K562 (cell line): ENCODE data around the gene CHURC1. TPM values are rescaled to one million over a fixed set of nuclear protein-coding genes. Genes with fewer than 3 reads are reported as not detected.

Experiments
- CBFA2T2 ChIP-seq: fragments of 450-650 bp; conservative IDR thresholded peaks from 2 replicates; pipeline ENCODE4 v1.6.1; 2017; ENCODE audit warnings: mild to moderate bottlenecking
- CBFA2T3 ChIP-seq: fragments of 450-650 bp; IDR thresholded peaks from 2 replicates; pipeline ENCODE4 v1.6.1; 2017
- CCNT2 ChIP-seq: IDR thresholded peaks from 2 replicates; pipeline ENCODE4 v1.6.1; 2011; ENCODE audit warnings: borderline replicate concordance, low read depth, mild to moderate bottlenecking, moderate library complexity, mixed read lengths, low read length; ENCODE audit not compliant: insufficient read length; ENCODE audit errors: extremely low read depth
- CXXC5 ChIP-seq: fragments of 250-450 bp; sonication (Bioruptor Pico); IDR thresholded peaks from 2 replicates; pipeline ENCODE4 v1.8.0; 2022; ENCODE audit warnings: inconsistent platforms, mild to moderate bottlenecking, moderate library complexity
- DDX20 ChIP-seq: fragments of 450-650 bp; IDR thresholded peaks from 2 replicates; pipeline ENCODE4 v1.6.1; 2016; ENCODE audit warnings: missing genetic modification characterization, low read depth, mild to moderate bottlenecking, missing compliant biosample characterization, moderate library complexity
- ELF1 ChIP-seq: fragments of 200-800 bp; sonication (Bioruptor generic); IDR thresholded peaks from 2 replicates; pipeline ENCODE4 v1.6.1; 2016; ENCODE audit warnings: missing genetic modification characterization, missing compliant biosample characterization
- EP300 ChIP-seq: IDR thresholded peaks from 2 replicates; pipeline ENCODE4 v1.6.1; 2012; ENCODE audit warnings: low read length, improper control_type of control experiment
- JUNB ChIP-seq: fragments of 450-650 bp; formaldehyde crosslinking; conservative IDR thresholded peaks from 2 replicates; pipeline ENCODE4 v1.4.0; 2020; ENCODE audit warnings: mild to moderate bottlenecking
- KLF1 ChIP-seq: fragments of 450-650 bp; IDR thresholded peaks from 2 replicates; pipeline ENCODE4 v1.6.1; 2016; ENCODE audit warnings: missing genetic modification characterization, missing compliant biosample characterization
- KLF6 ChIP-seq: fragments of 250-450 bp; sonication (Bioruptor Pico); IDR thresholded peaks from 2 replicates; pipeline ENCODE4 v1.4.0; 2020; ENCODE audit warnings: mild to moderate bottlenecking, moderate library complexity, borderline replicate concordance
- NCOR1 ChIP-seq: fragments of 450-650 bp; IDR thresholded peaks from 2 replicates; pipeline ENCODE4 v1.6.1; 2016; ENCODE audit warnings: mild to moderate bottlenecking, moderate library complexity
- NFE2 ChIP-seq: IDR thresholded peaks from 2 replicates; pipeline ENCODE4 v1.6.1; 2014; ENCODE audit warnings: antibody characterized with exemption, low read depth
- NFIC ChIP-seq: fragments of 450-650 bp; IDR thresholded peaks from 2 replicates; pipeline ENCODE4 v1.6.1; 2017; ENCODE audit warnings: mild to moderate bottlenecking, inconsistent platforms
- PHF8 ChIP-seq: fragments of 200-600 bp; sonication (generic); IDR thresholded peaks from 2 replicates; pipeline ENCODE4 v1.6.1; 2012; ENCODE audit warnings: mixed run types, mild to moderate bottlenecking, inconsistent platforms, low read length, moderate library complexity, borderline replicate concordance
- RNF2 ChIP-seq: sonication (generic); IDR thresholded peaks from 2 replicates; pipeline ENCODE4 v1.6.1; 2016
- RUNX1 ChIP-seq: sonication (generic); IDR thresholded peaks from 2 replicates; pipeline ENCODE4 v1.6.1; 2016; ENCODE audit warnings: antibody characterized with exemption, low read depth
- SMAD3 ChIP-seq: fragments of 450-650 bp; formaldehyde crosslinking; conservative IDR thresholded peaks from 2 replicates; pipeline ENCODE4 v1.4.0; 2020; ENCODE audit warnings: mild to moderate bottlenecking
- STAT5A ChIP-seq: IDR thresholded peaks from 2 replicates; pipeline ENCODE4 v1.6.1; 2012; ENCODE audit warnings: low read length, inconsistent platforms, borderline replicate concordance
- TAF1 ChIP-seq: IDR thresholded peaks from 2 replicates; pipeline ENCODE4 v1.6.1; 2011; ENCODE audit warnings: mild to moderate bottlenecking, low read length, moderate library complexity; ENCODE audit not compliant: insufficient read depth, control insufficient read depth, severe bottlenecking; ENCODE audit errors: extremely low read depth
- TBP ChIP-seq: optimal IDR thresholded peaks from 2 replicates; pipeline ENCODE3; 2011; ENCODE audit warnings: low read depth, low read length, improper control_type of control experiment
- ZC3H11A ChIP-seq: IDR thresholded peaks from 2 replicates; pipeline ENCODE4 v1.6.1; 2012; ENCODE audit warnings: low read depth, low read length, improper control_type of control experiment
- ZFP30 ChIP-seq: fragments of 250-450 bp; sonication (Bioruptor Pico); IDR thresholded peaks from 2 replicates; pipeline ENCODE4 v1.8.0; 2022; ENCODE audit warnings: moderate library complexity, mild to moderate bottlenecking, inconsistent platforms, borderline replicate concordance
- ZNF212 ChIP-seq: fragments of 450-650 bp; formaldehyde crosslinking; IDR thresholded peaks from 2 replicates; pipeline ENCODE4 v1.4.0; 2020; ENCODE audit warnings: mild to moderate bottlenecking
- ZNF217 ChIP-seq: sonication (generic); formaldehyde crosslinking; IDR thresholded peaks from 2 replicates; pipeline ENCODE4 v1.8.0; 2022; ENCODE audit warnings: mild to moderate bottlenecking, missing genetic modification reagents
- ZNF239 ChIP-seq: fragments of 250-450 bp; sonication (Bioruptor Pico); IDR thresholded peaks from 2 replicates; pipeline ENCODE4 v1.4.0; 2020; ENCODE audit warnings: mild to moderate bottlenecking
- ZNF696 ChIP-seq: fragments of 250-450 bp; sonication (Bioruptor Pico); conservative IDR thresholded peaks from 2 replicates; pipeline ENCODE4 v1.4.0; 2020; ENCODE audit warnings: mild to moderate bottlenecking, moderate library complexity
- polyA plus RNA-seq, 8 experiments: library from polyadenylated mRNA; depleted of rRNA in 4 of 8; stranded (reverse) in 5 of 8; unstranded in 3 of 8; fragments of >200 nt; fragmentation: Nextera tagmentation in 2 of 8; fragmentation: Illumina TruSeq in 1 of 8; extraction: Ambion mirVana in 2 of 8; extraction: Trizol in 1 of 8; gene quantifications; 2 replicates each; pipeline versions ENCODE4 v1.2.1 to v1.2.3, GENCODE V29; 2011 to 2014; ENCODE audit warnings: inconsistent platforms in 1 of 8, missing spikeins in 1 of 8
- total RNA-seq, 7 experiments: library from RNA; depleted of rRNA in 6 of 7; stranded (reverse); fragments of >200 nt in 6 of 7; fragmentation: Illumina TruSeq in 2 of 7; extraction: Trizol in 2 of 7; gene quantifications; 2 replicates each; pipeline versions ENCODE4 v1.2.1 to v1.2.3, GENCODE V29; 2011 to 2021; ENCODE audit warnings: low replicate concordance in 1 of 7
- TF ChIP-seq, protein P1 (sequence below): fragments of 450-650 bp; formaldehyde crosslinking; IDR thresholded peaks from 2 replicates; pipeline ENCODE4 v1.4.0; 2022; ENCODE audit warnings: missing genetic modification characterization
- TF ChIP-seq, protein P2 (sequence below): fragments of 200-800 bp; sonication (Bioruptor generic); IDR thresholded peaks from 2 replicates; pipeline ENCODE4 v1.6.1; 2017; ENCODE audit warnings: missing genetic modification characterization, missing compliant biosample characterization

Gene CHURC1
- total and polyA plus RNA-seq, 9 of the 15 experiments (the other 6 are each of a cell fraction or from before 2014, with no cell fraction given): 27.3 to 239 (median 45.6) TPM

DNA sequence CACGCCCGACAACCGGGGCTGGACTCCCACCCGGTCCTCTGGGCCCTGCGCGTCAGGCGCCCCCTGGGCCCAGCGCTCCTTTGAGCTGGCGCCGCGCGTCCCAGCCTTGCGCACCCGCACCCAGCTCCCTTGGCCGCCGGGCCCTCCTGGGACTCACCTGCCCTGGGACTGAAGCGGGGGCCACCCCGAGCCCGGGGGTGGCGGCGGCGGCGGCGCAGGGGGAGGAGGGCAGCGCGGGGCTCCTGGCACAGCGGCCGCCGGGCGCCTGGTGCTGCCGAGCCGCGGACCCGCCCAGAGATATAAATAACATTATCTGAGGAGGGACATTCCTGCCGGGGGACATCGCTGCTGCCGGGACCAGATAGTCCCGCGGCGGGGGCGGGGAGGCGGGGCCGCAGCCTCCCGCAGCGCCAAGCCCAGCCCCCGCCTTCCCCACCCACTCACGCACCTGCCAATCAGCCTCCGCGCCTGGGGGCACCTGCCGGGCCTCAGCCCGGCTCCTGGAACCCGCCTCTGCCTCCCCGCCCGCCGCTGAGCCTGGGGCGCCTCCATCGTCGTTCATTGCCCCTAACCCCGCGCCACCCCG is 34.5 kb upstream of the CHURC1 start, which contains the start of gene SPTB (continued):
- TF ChIP-seq CCNT2: peak; percentile 99
- peak; percentile 44; the same call in 1 of the 2 replicates for TF ChIP-seq PHF8
- no peak for TF ChIP-seq ELF1 (tag)
- peak; percentile 72; the same call in 1 of the 2 replicates for TF ChIP-seq EP300
- TF ChIP-seq KLF1 (tag): no peak
- TF ChIP-seq NFE2: no peak
- TF ChIP-seq ZNF696 (CRISPR knock-in tag): no peak
- TF ChIP-seq TAF1: peak; percentile 35
- TF ChIP-seq NFIC: peak; percentile 64
- peak; percentile 90 for TF ChIP-seq CXXC5 (CRISPR knock-in tag)
- TF ChIP-seq, protein P1, sequence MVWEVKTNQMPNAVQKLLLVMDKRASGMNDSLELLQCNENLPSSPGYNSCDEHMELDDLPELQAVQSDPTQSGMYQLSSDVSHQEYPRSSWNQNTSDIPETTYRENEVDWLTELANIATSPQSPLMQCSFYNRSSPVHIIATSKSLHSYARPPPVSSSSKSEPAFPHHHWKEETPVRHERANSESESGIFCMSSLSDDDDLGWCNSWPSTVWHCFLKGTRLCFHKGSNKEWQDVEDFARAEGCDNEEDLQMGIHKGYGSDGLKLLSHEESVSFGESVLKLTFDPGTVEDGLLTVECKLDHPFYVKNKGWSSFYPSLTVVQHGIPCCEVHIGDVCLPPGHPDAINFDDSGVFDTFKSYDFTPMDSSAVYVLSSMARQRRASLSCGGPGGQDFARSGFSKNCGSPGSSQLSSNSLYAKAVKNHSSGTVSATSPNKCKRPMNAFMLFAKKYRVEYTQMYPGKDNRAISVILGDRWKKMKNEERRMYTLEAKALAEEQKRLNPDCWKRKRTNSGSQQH (CRISPR knock-in tag): no peak
- TF ChIP-seq ZNF217 (CRISPR knock-in tag): no peak
- TF ChIP-seq NCOR1: peak; percentile 79
- TF ChIP-seq JUNB (CRISPR knock-in tag): no peak
- TF ChIP-seq ZNF239: no peak
- no peak for TF ChIP-seq DDX20 (tag)
- TF ChIP-seq KLF6: no peak
- TF ChIP-seq STAT5A: peak; percentile 64; the same call in 1 of the 2 replicates
- TF ChIP-seq TBP: peak; percentile 25
- TF ChIP-seq ZNF212 (CRISPR knock-in tag): no peak
- no peak for TF ChIP-seq ZC3H11A
- peak; percentile 15; the same call in 1 of the 2 replicates for TF ChIP-seq RNF2
- TF ChIP-seq SMAD3 (CRISPR knock-in tag): no peak
- TF ChIP-seq RUNX1: no peak
- TF ChIP-seq ZFP30 (CRISPR knock-in tag): no peak
- TF ChIP-seq, protein P2, sequence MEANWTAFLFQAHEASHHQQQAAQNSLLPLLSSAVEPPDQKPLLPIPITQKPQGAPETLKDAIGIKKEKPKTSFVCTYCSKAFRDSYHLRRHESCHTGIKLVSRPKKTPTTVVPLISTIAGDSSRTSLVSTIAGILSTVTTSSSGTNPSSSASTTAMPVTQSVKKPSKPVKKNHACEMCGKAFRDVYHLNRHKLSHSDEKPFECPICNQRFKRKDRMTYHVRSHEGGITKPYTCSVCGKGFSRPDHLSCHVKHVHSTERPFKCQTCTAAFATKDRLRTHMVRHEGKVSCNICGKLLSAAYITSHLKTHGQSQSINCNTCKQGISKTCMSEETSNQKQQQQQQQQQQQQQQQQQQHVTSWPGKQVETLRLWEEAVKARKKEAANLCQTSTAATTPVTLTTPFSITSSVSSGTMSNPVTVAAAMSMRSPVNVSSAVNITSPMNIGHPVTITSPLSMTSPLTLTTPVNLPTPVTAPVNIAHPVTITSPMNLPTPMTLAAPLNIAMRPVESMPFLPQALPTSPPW (CRISPR knock-in tag): peak; percentile 93
- TF ChIP-seq CBFA2T3: peak; percentile 84
- TF ChIP-seq CBFA2T2: peak; percentile 77
